ENCODE data around the gene DYDC1. TPM values are rescaled to one million over a fixed set of nuclear protein-coding genes. Genes with fewer than 3 reads are reported as not detected.

Gene DYDC1
- total and polyA plus RNA-seq, 2 of the 13 experiments (the other 11 are each of a cell fraction or from before 2014, with no cell fraction given): not detected

- Histone ChIP-seq H3K4me1 (ENCODE audit: insufficient read depth, low read length) (peaks cover 84% of the 10 kb centered on the region), H3K27me3 (ENCODE audit: control insufficient read depth in 1 of 2, insufficient read depth in 2 of 2, low read length in 2 of 2) (no peaks in the 10 kb centered on the region; a peak in 1 of 5 replicates), H3K4me2 (ENCODE audit: low read depth, low read length) (peak overlapping the region; percentile 89), H4K20me1 (ENCODE audit: insufficient read depth, low read length) (no peaks in the 10 kb centered on the region), H3K4me3 (replicated peaks in 1 of 3; ENCODE audit: insufficient read depth in 1 of 3, low read depth in 2 of 3, low read length in 3 of 3) (peak overlapping the region in 2 of 3 experiments; percentile 29 to 62; a peak in 3 of 6 replicates), H3K9ac (ENCODE audit: insufficient read depth, low read depth, low read length) (peak overlapping the region; percentile 74), H2AFZ (ENCODE audit: low read length) (no peak overlapping the region), H3K36me3 (replicated peaks in 1 of 2; ENCODE audit: control insufficient read depth in 1 of 2, insufficient read depth in 2 of 2, low read length in 2 of 2) (no peaks in the 10 kb centered on the region), H3K79me2 (ENCODE audit: insufficient read depth, low read length) (peaks cover 37% of the 10 kb centered on the region), H3K9me3 (ENCODE audit: low read length) (no peaks in the 10 kb centered on the region), H3K27ac (ENCODE audit: extremely low read length, insufficient read depth, low read length) (peak overlapping the region; percentile 94)
- no TSS peak for BruUV-seq (replicated peaks)
- in situ Hi-C loops (cut with HindIII; ENCODE audit: extremely low pct_ligation_motif_present, low pct_unique_long_range_greater_than_20kb): no loop called here
- POLR2A ChIA-PET: interaction anchor here (0.9 to 6.5 kb wide), 13 partner anchors 9 to 215 kb away, joined by 3 to 69 read pairs (median 7); partner anchors contain the start of gene PRXL2A
- peak; percentile 98 for FAIRE-seq
- DNase-seq (ENCODE audit: low spot score): peak; percentile 88
- 1% methylated on average over 4 of the region's 4 CpGs for WGBS (ENCODE audit: low lambda C conversion rate)
- CTCF ChIA-PET (ENCODE audit: low intra/inter-chr PET ratio, low total read pairs): no interaction called here
- peak; percentile 67 for ATAC-seq
- intact Hi-C loops (cut with micrococcal nuclease; ENCODE audit: unreplicated experiment): no loop called here
- TF ChIP-seq ZNF503 (CRISPR knock-in tag; IDR thresholded peaks at IDR 0.05): peak; percentile 59; the same call in 1 of the 2 replicates
- TF ChIP-seq FOXO1 (CRISPR knock-in tag; IDR thresholded peaks at IDR 0.05): peak; percentile 23; the same call in 1 of the 2 replicates
- TF ChIP-seq, protein P1, sequence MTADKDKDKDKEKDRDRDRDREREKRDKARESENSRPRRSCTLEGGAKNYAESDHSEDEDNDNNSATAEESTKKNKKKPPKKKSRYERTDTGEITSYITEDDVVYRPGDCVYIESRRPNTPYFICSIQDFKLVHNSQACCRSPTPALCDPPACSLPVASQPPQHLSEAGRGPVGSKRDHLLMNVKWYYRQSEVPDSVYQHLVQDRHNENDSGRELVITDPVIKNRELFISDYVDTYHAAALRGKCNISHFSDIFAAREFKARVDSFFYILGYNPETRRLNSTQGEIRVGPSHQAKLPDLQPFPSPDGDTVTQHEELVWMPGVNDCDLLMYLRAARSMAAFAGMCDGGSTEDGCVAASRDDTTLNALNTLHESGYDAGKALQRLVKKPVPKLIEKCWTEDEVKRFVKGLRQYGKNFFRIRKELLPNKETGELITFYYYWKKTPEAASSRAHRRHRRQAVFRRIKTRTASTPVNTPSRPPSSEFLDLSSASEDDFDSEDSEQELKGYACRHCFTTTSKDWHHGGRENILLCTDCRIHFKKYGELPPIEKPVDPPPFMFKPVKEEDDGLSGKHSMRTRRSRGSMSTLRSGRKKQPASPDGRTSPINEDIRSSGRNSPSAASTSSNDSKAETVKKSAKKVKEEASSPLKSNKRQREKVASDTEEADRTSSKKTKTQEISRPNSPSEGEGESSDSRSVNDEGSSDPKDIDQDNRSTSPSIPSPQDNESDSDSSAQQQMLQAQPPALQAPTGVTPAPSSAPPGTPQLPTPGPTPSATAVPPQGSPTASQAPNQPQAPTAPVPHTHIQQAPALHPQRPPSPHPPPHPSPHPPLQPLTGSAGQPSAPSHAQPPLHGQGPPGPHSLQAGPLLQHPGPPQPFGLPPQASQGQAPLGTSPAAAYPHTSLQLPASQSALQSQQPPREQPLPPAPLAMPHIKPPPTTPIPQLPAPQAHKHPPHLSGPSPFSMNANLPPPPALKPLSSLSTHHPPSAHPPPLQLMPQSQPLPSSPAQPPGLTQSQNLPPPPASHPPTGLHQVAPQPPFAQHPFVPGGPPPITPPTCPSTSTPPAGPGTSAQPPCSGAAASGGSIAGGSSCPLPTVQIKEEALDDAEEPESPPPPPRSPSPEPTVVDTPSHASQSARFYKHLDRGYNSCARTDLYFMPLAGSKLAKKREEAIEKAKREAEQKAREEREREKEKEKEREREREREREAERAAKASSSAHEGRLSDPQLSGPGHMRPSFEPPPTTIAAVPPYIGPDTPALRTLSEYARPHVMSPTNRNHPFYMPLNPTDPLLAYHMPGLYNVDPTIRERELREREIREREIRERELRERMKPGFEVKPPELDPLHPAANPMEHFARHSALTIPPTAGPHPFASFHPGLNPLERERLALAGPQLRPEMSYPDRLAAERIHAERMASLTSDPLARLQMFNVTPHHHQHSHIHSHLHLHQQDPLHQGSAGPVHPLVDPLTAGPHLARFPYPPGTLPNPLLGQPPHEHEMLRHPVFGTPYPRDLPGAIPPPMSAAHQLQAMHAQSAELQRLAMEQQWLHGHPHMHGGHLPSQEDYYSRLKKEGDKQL (CRISPR knock-in tag; IDR thresholded peaks at IDR 0.05; ENCODE audit: low read depth): peak; percentile 74
- peak; percentile 68 for TF ChIP-seq IRF2 (CRISPR knock-in tag; IDR thresholded peaks at IDR 0.05)
- TF ChIP-seq RCOR2 (CRISPR knock-in tag; IDR thresholded peaks at IDR 0.05): peak; percentile 76
- peak; percentile 85 for TF ChIP-seq MED1 (CRISPR knock-in tag; IDR thresholded peaks at IDR 0.05)
- TF ChIP-seq PPARG (CRISPR knock-in tag; conservative IDR thresholded peaks at IDR 0.05): peak; percentile 65; the same call in 1 of the 2 replicates
- TF ChIP-seq ZNF20 (CRISPR knock-in tag; IDR thresholded peaks at IDR 0.05): no peak
- TF ChIP-seq, protein P2, sequence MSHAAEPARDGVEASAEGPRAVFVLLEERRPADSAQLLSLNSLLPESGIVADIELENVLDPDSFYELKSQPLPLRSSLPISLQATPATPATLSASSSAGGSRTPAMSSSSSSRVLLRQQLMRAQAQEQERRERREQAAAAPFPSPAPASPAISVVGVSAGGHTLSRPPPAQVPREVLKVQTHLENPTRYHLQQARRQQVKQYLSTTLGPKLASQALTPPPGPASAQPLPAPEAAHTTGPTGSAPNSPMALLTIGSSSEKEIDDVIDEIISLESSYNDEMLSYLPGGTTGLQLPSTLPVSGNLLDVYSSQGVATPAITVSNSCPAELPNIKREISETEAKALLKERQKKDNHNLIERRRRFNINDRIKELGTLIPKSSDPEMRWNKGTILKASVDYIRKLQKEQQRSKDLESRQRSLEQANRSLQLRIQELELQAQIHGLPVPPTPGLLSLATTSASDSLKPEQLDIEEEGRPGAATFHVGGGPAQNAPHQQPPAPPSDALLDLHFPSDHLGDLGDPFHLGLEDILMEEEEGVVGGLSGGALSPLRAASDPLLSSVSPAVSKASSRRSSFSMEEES (CRISPR knock-in tag; IDR thresholded peaks at IDR 0.05): 0 out of 2 replicates have a peak, but pooled peaks have one; percentile 44
- peak; percentile 2 for TF ChIP-seq CBX1 (IDR thresholded peaks at IDR 0.05; ENCODE audit: low read depth)
- no peak for TF ChIP-seq JUNB (CRISPR knock-in tag; IDR thresholded peaks at IDR 0.05; ENCODE audit: borderline replicate concordance)
- TF ChIP-seq SNAPC2 (CRISPR knock-in tag; IDR thresholded peaks at IDR 0.05): peak; percentile 98
- peak; percentile 77 for TF ChIP-seq HDAC2 (CRISPR knock-in tag; IDR thresholded peaks at IDR 0.05)
- TF ChIP-seq KDM3A (CRISPR knock-in tag; IDR thresholded peaks at IDR 0.05; ENCODE audit: low read depth): 0 out of 2 replicates have a peak, but pooled peaks have one; percentile 48
- peak; percentile 82 for TF ChIP-seq FOXA3 (CRISPR knock-in tag; IDR thresholded peaks at IDR 0.05)
- 0 out of 2 replicates have a peak, but pooled peaks have one; percentile 22 for TF ChIP-seq YEATS4 (CRISPR knock-in tag; IDR thresholded peaks at IDR 0.05; ENCODE audit: borderline replicate concordance)
Measured at GRCh38 chr10:80290474-80291220, 65.9 kb downstream of the DYDC1 start.

All from HepG2 (cell line).